ENCODE data around the gene CTCF.

The CTCF gene

DNA sequence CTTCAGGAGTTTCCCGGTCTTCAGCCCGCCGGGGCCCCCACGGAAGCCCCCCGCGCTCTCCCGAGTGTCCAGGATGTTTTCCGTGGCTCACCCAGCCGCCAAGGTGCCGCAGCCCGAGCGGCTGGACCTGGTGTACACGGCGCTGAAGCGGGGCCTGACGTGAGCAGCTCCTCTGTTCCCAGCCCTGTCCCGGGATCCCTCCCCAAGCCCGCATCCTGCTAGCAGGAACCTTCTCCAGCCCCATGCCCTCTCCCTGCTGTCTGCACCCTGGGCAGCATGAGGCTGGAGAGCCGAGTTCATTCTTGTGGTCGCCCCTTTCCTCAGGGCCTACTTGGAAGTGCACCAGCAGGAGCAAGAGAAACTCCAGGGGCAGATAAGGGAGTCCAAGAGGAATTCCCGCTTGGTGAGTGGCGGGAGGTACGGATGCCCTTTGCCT is 23.6 kb upstream of the CTCF start:
- ChIA-PET POLR2A (ENCODE audit: low non-redundant PET) (no interaction called here), CTCF (interaction anchor here (0.5 to 1.0 kb wide), 4 partner anchors 15 to 125 kb away, joined by 3 to 4 read pairs (median 4); no protein-coding TSS in a partner anchor)
- no peak for DNase-seq (ENCODE audit: low spot score)
- TF ChIP-seq, protein P1, sequence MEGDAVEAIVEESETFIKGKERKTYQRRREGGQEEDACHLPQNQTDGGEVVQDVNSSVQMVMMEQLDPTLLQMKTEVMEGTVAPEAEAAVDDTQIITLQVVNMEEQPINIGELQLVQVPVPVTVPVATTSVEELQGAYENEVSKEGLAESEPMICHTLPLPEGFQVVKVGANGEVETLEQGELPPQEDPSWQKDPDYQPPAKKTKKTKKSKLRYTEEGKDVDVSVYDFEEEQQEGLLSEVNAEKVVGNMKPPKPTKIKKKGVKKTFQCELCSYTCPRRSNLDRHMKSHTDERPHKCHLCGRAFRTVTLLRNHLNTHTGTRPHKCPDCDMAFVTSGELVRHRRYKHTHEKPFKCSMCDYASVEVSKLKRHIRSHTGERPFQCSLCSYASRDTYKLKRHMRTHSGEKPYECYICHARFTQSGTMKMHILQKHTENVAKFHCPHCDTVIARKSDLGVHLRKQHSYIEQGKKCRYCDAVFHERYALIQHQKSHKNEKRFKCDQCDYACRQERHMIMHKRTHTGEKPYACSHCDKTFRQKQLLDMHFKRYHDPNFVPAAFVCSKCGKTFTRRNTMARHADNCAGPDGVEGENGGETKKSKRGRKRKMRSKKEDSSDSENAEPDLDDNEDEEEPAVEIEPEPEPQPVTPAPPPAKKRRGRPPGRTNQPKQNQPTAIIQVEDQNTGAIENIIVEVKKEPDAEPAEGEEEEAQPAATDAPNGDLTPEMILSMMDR (conservative IDR thresholded peaks at IDR 0.05; ENCODE audit: low read depth): no peak
- H3K27ac ChIP-seq: peak overlapping the region; percentile 61

DNA sequence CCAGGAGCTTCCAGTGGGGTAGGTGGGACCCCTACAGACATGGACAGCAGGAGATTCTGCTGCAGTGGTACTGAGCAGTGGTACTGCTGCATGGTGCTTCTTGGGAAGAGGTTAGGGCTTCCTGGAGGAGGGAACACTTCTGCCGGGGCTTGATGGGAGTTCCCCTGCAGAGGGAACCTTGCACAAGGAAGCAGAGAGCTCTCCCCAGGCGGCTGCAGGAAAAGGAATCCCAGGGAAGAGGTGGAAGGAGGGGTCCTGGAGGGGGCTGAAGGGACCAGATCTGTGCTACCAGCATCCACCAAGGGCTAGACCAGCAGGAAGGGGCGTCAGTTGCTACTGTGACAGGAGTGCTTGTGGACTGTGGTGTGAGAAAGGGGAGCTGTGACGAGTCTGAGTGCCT is 23.1 kb upstream of the CTCF start:
- TF ChIP-seq, protein P1 (conservative IDR thresholded peaks at IDR 0.05; ENCODE audit: low read depth): no peak
- no peak for DNase-seq (ENCODE audit: low spot score)
- CTCF ChIA-PET: interaction anchor here (0.6 to 1.0 kb wide), 3 partner anchors 18 to 124 kb away, joined by 3 to 4 read pairs (median 3); no protein-coding TSS in a partner anchor
- POLR2A ChIA-PET (ENCODE audit: low non-redundant PET): no interaction called here
- H3K27ac ChIP-seq: peak overlapping the region; percentile 61

DNA sequence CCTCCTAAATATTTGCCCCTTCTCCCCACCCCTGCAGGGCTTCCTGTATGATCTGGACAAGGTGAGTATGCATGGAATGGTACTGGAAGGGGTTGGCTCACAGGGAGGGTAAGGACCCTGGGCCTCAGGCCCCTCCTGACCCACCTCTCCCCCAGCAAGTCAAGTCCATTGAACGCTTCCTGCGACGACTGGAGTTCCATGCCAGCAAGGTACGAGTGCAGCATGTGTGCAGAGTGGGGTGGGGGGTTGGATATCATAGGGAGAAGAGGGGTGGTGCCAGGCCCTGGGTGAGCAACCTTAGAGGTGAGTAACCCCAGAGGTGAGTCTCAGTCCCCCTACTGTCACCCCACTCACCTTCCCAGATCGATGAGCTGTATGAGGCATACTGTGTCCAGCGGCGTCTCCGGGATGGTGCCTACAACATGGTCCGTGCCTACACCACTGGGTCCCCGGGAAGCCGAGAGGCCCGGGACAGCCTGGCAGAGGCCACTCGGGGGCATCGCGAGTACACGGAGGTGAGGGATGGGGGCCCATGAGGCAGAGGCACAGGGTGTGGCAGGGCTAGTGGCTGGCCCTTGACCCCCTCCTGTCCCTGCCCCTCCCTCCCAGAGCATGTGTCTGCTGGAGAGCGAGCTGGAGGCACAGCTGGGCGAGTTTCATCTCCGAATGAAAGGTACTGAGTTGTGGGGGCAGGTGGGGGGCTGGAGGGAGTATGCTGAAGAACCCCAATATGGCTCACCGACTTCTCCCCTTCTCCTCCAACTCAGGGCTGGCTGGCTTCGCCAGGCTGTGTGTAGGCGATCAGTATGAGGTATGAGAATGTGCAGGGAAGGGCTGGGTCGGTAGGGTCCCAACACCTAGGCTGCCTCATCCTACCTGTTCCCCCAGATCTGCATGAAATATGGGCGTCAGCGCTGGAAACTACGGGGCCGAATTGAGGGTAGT is 22.4 kb upstream of the CTCF start:
- H3K27ac ChIP-seq: peak overlapping the region; percentile 61
- DNase-seq (ENCODE audit: low spot score): no peak
- TF ChIP-seq, protein P1 (conservative IDR thresholded peaks at IDR 0.05; ENCODE audit: low read depth): no peak
- POLR2A ChIA-PET (ENCODE audit: low non-redundant PET): no interaction called here
- CTCF ChIA-PET: no interaction called here

DNA sequence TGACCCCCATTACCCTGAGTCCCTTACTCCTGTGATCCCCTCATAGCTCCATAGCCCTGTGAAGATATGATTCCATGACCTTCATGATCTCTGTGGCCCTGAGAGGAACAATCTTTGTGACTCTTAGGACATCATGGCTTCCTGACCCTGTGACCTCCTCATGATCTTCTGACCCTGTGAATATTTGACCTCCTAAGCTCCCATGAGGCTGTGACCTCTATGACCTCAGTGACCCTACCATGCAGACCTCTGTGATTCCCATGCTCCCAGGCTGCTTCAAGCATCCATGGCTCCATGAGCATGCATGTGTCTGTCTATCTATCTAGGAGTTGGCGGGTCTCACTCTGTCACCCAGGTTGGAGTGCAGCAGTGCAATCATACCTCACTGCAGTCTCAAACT is 21.6 kb upstream of the CTCF start:
- ChIA-PET CTCF (interaction anchor here (0.6 to 0.7 kb wide), 3 partner anchors 128 to 407 kb away, joined by 3 to 8 read pairs (median 4); no protein-coding TSS in a partner anchor), POLR2A (ENCODE audit: low non-redundant PET) (no interaction called here)
- TF ChIP-seq, protein P1 (conservative IDR thresholded peaks at IDR 0.05; ENCODE audit: low read depth): no peak
- DNase-seq (ENCODE audit: low spot score): no peak
- H3K27ac ChIP-seq: peak overlapping the region; percentile 79

DNA sequence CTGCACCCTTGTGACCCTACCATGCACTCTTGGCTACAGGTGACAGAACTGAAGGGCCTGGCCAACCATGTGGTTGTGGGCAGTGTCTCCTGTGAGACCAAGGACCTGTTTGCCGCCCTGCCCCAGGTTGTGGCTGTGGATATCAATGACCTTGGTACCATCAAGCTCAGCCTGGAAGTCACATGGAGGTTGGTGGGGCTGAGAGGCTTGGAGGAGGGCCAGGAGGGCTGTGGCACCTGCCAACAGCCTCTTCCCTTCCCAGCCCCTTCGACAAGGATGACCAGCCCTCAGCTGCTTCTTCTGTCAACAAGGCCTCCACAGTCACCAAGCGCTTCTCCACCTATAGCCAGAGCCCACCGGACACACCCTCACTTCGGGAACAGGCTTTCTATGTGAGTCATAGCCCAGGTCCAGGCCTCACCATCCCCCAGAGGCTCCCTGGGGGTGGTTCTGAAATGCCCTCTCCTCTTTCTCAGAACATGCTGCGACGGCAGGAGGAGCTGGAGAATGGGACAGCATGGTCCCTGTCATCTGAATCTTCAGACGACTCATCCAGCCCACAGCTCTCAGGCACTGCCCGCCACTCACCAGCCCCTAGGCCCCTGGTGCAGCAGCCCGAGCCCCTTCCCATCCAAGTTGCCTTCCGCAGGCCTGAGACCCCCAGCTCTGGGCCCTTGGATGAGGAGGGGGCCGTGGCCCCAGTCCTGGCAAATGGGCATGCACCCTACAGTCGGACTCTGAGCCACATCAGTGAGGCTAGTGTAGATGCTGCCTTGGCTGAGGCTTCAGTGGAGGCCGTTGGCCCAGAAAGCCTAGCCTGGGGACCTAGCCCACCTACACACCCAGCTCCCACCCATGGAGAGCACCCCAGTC is 20.7 kb upstream of the CTCF start:
- peak; percentile 61 for DNase-seq (ENCODE audit: low spot score)
- ChIA-PET CTCF (interaction anchor here (0.5 to 0.9 kb wide), 5 partner anchors 9 to 406 kb away, joined by 3 to 8 read pairs (median 5); no protein-coding TSS in a partner anchor), POLR2A (ENCODE audit: low non-redundant PET) (no interaction called here)
- TF ChIP-seq, protein P1 (conservative IDR thresholded peaks at IDR 0.05; ENCODE audit: low read depth): no peak
- peak overlapping the region; percentile 79 for H3K27ac ChIP-seq

DNA sequence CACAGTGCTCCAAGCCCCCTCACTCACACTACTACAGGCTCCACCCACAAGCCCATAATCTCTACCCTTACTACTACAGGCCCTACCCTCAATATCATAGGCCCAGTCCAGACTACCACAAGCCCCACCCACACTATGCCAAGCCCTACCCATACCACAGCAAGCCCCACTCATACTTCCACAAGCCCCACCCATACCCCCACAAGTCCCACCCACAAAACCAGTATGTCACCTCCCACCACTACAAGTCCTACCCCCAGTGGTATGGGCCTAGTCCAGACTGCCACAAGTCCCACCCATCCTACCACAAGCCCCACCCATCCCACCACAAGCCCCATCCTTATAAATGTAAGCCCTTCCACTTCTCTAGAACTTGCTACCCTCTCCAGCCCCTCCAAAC is 19.9 kb upstream of the CTCF start:
- CTCF ChIA-PET: interaction anchor here (2.2 kb wide), 1 partner anchor 21 kb away, joined by 11 read pairs; no protein-coding TSS in a partner anchor
- POLR2A ChIA-PET (ENCODE audit: low non-redundant PET): no interaction called here
- peak; percentile 67 for DNase-seq (ENCODE audit: low spot score)
- peak overlapping the region; percentile 79 for H3K27ac ChIP-seq
- TF ChIP-seq, protein P1 (conservative IDR thresholded peaks at IDR 0.05; ENCODE audit: low read depth): no peak
